ENCODE results near the gene SDF4. TPM values are rescaled to one million over a fixed set of nuclear protein-coding genes. Genes with fewer than 3 reads are reported as not detected.

Gene SDF4
- total RNA-seq, 1 donor from 2014 or later = 175 TPM

DNA sequence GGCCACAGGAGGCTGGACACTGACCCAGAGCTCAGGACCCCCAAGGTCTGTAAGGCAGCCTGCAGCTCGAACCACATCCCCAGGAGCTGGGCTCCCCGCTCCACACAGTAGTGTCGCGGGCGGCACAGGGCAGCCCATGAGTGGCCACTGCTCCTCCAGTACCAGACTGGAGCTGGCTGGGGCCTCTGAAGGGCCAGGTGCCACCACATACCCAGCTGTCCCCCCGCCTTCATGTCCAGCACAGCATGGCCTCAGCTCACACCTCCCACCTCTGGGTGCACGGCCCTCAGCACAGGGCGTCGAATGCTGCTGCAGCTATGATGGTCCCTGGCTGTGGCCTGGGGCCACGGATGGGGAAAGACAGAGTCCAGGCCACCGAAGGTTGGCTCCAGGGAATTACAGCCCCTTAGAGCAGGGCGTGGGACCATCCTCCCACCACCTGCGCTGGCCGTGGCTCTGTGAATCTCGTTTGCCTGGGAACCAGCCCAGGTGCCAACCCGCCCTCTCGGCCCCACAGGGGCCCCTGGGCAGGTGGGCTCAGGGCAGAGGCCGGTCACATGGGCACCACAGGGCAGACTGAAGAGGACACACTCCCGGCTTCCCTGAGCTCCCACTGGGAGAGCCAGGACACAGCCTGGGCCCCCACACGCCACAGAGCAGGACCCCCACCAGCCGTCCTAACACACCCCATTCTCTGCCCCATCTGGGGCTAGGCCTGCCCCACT is 15.8 kb downstream of the SDF4 start:
- H3K36me3 Mint-ChIP-seq (ENCODE audit: low read depth, unreplicated experiment) = peaks cover 4% of the 10 kb centered on the region
- no peak overlapping the region for H3K27ac Mint-ChIP-seq (ENCODE audit: unreplicated experiment)
- H3K79me2 ChIP-seq (ENCODE audit: insufficient read depth, low read length) = peaks cover 5% of the 10 kb centered on the region
- no peaks in the 10 kb centered on the region for H3K9me3 ChIP-seq (ENCODE audit: insufficient read depth, low read depth, low read length)
- H4K20me1 ChIP-seq (ENCODE audit: insufficient read depth, low read length) = peaks cover 21% of the 10 kb centered on the region
- H3K4me3 ChIP-seq (ENCODE audit: insufficient read depth, low read depth, low read length) = no peak overlapping the region
- no peaks in the 10 kb centered on the region for H3K4me1 ChIP-seq (ENCODE audit: insufficient read depth, low read length)
- no peak overlapping the region for H2AFZ ChIP-seq (ENCODE audit: low read depth, low read length)
- H3K4me1 Mint-ChIP-seq (ENCODE audit: low read depth, unreplicated experiment) = peaks cover 2% of the 10 kb centered on the region
- H3K27me3 ChIP-seq (ENCODE audit: insufficient read depth, low read length) = no peaks in the 10 kb centered on the region
- H3K27ac ChIP-seq (ENCODE audit: low read depth, low read length) = no peak overlapping the region
- no peak overlapping the region for H3K9ac ChIP-seq (ENCODE audit: low read length)
- no peaks in the 10 kb centered on the region for H3K27me3 Mint-ChIP-seq (ENCODE audit: low read depth, unreplicated experiment)
- no peak overlapping the region for H3K4me3 Mint-ChIP-seq (ENCODE audit: unreplicated experiment)
- TF ChIP-seq EZH2 (IDR thresholded peaks at IDR 0.05; ENCODE audit: insufficient read depth, low read length) = no peak
- TF ChIP-seq, protein P1, sequence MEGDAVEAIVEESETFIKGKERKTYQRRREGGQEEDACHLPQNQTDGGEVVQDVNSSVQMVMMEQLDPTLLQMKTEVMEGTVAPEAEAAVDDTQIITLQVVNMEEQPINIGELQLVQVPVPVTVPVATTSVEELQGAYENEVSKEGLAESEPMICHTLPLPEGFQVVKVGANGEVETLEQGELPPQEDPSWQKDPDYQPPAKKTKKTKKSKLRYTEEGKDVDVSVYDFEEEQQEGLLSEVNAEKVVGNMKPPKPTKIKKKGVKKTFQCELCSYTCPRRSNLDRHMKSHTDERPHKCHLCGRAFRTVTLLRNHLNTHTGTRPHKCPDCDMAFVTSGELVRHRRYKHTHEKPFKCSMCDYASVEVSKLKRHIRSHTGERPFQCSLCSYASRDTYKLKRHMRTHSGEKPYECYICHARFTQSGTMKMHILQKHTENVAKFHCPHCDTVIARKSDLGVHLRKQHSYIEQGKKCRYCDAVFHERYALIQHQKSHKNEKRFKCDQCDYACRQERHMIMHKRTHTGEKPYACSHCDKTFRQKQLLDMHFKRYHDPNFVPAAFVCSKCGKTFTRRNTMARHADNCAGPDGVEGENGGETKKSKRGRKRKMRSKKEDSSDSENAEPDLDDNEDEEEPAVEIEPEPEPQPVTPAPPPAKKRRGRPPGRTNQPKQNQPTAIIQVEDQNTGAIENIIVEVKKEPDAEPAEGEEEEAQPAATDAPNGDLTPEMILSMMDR (IDR thresholded peaks at IDR 0.05; ENCODE audit: insufficient read depth, low read depth, low read length) = no peak
- H3K4me2 ChIP-seq (ENCODE audit: low read length) = no peak overlapping the region
- no peaks in the 10 kb centered on the region for H3K9me3 Mint-ChIP-seq (ENCODE audit: unreplicated experiment)
- FAIRE-seq = no peak
- no peak for DNase-seq (ENCODE audit: low read depth)
- peaks cover 2% of the 10 kb centered on the region for H3K36me3 ChIP-seq (ENCODE audit: insufficient read depth, low read length)

DNA sequence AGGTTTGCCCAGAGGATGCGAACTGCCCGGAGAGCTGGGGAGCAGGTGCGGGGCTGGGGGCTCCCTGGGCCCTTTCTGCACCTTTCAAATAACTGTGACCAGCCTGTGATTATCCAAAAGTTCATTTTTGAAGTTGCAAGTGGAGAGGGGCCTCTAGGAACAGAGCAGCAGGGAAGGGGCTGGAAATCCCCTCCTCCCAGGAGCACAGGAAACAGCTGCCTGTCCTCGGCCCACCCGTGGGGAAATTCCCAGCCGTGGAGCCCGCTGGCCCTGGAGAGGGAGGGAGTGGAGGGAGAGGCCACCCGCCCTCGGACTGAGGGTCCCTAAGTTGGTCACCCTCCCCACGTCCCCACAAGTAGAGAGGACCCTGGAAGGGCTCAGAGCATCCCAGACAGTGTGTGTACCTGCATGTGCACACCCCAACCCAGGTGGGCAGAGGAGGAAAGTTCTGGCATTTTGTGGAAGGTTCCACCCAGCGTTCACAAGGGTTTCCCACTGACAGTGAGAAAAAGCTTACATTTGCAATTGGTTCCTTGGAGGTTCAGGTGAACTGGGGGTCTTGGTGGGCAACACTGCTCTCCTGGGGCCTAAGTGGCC is 16.6 kb downstream of the SDF4 start:
- no peaks in the 10 kb centered on the region for H3K27me3 Mint-ChIP-seq (ENCODE audit: low read depth, unreplicated experiment)
- H3K4me3 ChIP-seq (ENCODE audit: insufficient read depth, low read depth, low read length) = no peak overlapping the region
- no peak for DNase-seq (ENCODE audit: low read depth)

More for the DNA sequence above, 16.6 kb downstream of the SDF4 start:
- H3K9me3 Mint-ChIP-seq (ENCODE audit: unreplicated experiment) = no peaks in the 10 kb centered on the region
- no peak overlapping the region for H3K4me3 Mint-ChIP-seq (ENCODE audit: unreplicated experiment)
- Histone ChIP-seq H3K9ac (ENCODE audit: low read length) (no peak overlapping the region), H3K4me1 (ENCODE audit: insufficient read depth, low read length) (no peaks in the 10 kb centered on the region), H3K4me2 (ENCODE audit: low read length) (no peak overlapping the region), H3K27me3 (ENCODE audit: insufficient read depth, low read length) (no peaks in the 10 kb centered on the region), H4K20me1 (ENCODE audit: insufficient read depth, low read length) (peaks cover 21% of the 10 kb centered on the region), H3K36me3 (ENCODE audit: insufficient read depth, low read length) (peaks cover 2% of the 10 kb centered on the region), H3K9me3 (ENCODE audit: insufficient read depth, low read depth, low read length) (no peaks in the 10 kb centered on the region), H3K79me2 (ENCODE audit: insufficient read depth, low read length) (peaks cover 5% of the 10 kb centered on the region), H3K27ac (ENCODE audit: low read depth, low read length) (no peak overlapping the region), H2AFZ (ENCODE audit: low read depth, low read length) (no peak overlapping the region)
- H3K27ac Mint-ChIP-seq (ENCODE audit: unreplicated experiment) = no peak overlapping the region
- no peak for FAIRE-seq
- TF ChIP-seq, protein P1 (IDR thresholded peaks at IDR 0.05; ENCODE audit: insufficient read depth, low read depth, low read length) = no peak
- no peak for TF ChIP-seq EZH2 (IDR thresholded peaks at IDR 0.05; ENCODE audit: insufficient read depth, low read length)
- peaks cover 2% of the 10 kb centered on the region for H3K4me1 Mint-ChIP-seq (ENCODE audit: low read depth, unreplicated experiment)
- peaks cover 4% of the 10 kb centered on the region for H3K36me3 Mint-ChIP-seq (ENCODE audit: low read depth, unreplicated experiment)

Measured in astrocyte (in vitro differentiated cells and primary cell).